Lung (tissue), 12 donors: Measurements from ENCODE around the gene CCL1. TPM values are rescaled to one million over a fixed set of nuclear protein-coding genes. Genes with fewer than 3 reads are reported as not detected.

ENCODE experiments used
- ATAC-seq: fragments of 200-7000 bp; cut with Tn5 transposase; one replicate; pipeline ENCODE4 v1.9.1; 2020; ENCODE audit warnings: moderate number of reproducible peaks; ENCODE audit not compliant: insufficient read depth, low FRiP score
- DNase-seq, 3 donors: peaks; one replicate each; pipeline ENCODE4 v3.0.0-alpha.2; 2013 to 2017
- H3K27ac ChIP-seq, 2 donors: one replicate each; pipeline ENCODE4 v1.5.1; 2013; ENCODE audit warnings: mild to moderate bottlenecking in 2 of 2, moderate library complexity in 2 of 2, control low read depth in 1 of 2, inconsistent platforms in 1 of 2, low read depth in 1 of 2, low read length in 1 of 2
- H3K27me3 ChIP-seq, 3 donors: one replicate each; pipeline ENCODE4 v1.5.1; 2013; ENCODE audit warnings: low read length in 2 of 3; ENCODE audit not compliant: control insufficient read depth in 3 of 3, insufficient read depth in 3 of 3
- H3K36me3 ChIP-seq, 4 donors: one replicate each; pipeline ENCODE4 v1.5.1; 2013; ENCODE audit warnings: low read length in 4 of 4, mild to moderate bottlenecking in 1 of 4, moderate library complexity in 1 of 4; ENCODE audit not compliant: control insufficient read depth in 4 of 4, insufficient read depth in 4 of 4
- H3K4me1 ChIP-seq, 5 donors: one replicate each; pipeline ENCODE4 v1.5.1; 2013; ENCODE audit warnings: low read length in 5 of 5, mild to moderate bottlenecking in 2 of 5, moderate library complexity in 1 of 5; ENCODE audit not compliant: control insufficient read depth in 5 of 5, insufficient read depth in 5 of 5
- H3K4me3 ChIP-seq: one replicate; pipeline ENCODE4 v1.5.1; 2013; ENCODE audit warnings: mild to moderate bottlenecking, control low read depth, moderate library complexity
- H3K9ac ChIP-seq, 2 donors: one replicate each; pipeline ENCODE4 v1.5.1; 2013; ENCODE audit warnings: low read length in 2 of 2, control low read depth in 1 of 2; ENCODE audit not compliant: insufficient read depth in 1 of 2
- H3K9me3 ChIP-seq, 4 donors: one replicate each; pipeline ENCODE4 v1.5.1; 2013; ENCODE audit warnings: low read length in 3 of 4, mild to moderate bottlenecking in 1 of 4, moderate library complexity in 1 of 4; ENCODE audit not compliant: control insufficient read depth in 4 of 4, insufficient read depth in 3 of 4
- WGBS, 2 donors: extraction: QIAGEN DNeasy Blood & Tissue Kit; methylation state at CpG; one replicate each; pipeline ENCODE4 v1.1.7; 2013; 5-methylcytosine and 5-hydroxymethylcytosine counted together
- polyA plus RNA-seq, 2 donors: library from polyadenylated mRNA; stranded (reverse); fragments of 200-250 nt; gene quantifications; one replicate each; pipeline ENCODE4 v1.2.1, GENCODE V29; 2013
- total RNA-seq, 2 donors: library from RNA; depleted of rRNA in 1 of 2; stranded (reverse); fragments of >200 nt in 1 of 2; gene quantifications; one replicate each; pipeline ENCODE4 v1.2.1, GENCODE V29; 2014 to 2021
- TF ChIP-seq, protein P1 (sequence below): IDR thresholded peaks from 2 replicates; pipeline ENCODE4 v1.5.1; 2012; ENCODE audit warnings: mild to moderate bottlenecking; ENCODE audit errors: control extremely low read depth, extremely low read depth
- donor health status: control.
- donor health status: control.
- donor health status: Bipolar disorder and iron deficiency.
- donor health status: healthy.
- donor health status: DM: yes; HTN: yes; CAD: no.

Gene CCL1
- total and polyA plus RNA-seq, 4 donors = 0.44 TPM; not detected in 3

DNA sequence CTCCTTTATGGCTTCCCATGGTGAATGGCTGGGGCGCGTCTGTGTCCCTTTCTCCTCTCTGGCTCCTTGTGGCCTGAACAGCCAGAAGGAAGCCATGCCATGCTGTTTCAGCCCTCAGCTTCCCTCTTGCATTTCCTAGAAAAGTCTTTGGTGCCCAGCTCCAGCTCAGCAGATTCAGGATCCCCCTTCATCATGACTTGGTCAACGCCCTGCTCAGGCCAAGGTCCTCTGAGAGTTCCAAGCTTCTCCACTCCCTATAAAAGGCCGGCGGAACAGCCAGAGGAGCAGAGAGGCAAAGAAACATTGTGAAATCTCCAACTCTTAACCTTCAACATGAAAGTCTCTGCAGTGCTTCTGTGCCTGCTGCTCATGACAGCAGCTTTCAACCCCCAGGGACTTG, 6.8 kb downstream of the CCL1 start, which contains the start of gene CCL13:
Gene CCL13 (plus strand): TSS at position 287 of the 400 bp plus-strand sequence. CDS start 47 bp downstream, at position 334.
- Histone ChIP-seq H3K27me3 (no peaks in the 10 kb centered on the region), H3K27ac (no peak within 1 kb of the TSS), H3K9me3 (no peaks in the 10 kb centered on the region), H3K9ac (no peak within 1 kb of the TSS), H3K4me3 (no peak within 1 kb of the TSS), H3K36me3 (no peaks in the 10 kb centered on the region), H3K4me1 (peaks cover 0 to 16% (median 0%) of the 10 kb centered on the region in 5 donors)
- no peak for DNase-seq
- no peak for ATAC-seq
- WGBS, 2 donors = 81 to 87% methylated on average over 5 of the region's 5 CpGs
- TF ChIP-seq, protein P1, sequence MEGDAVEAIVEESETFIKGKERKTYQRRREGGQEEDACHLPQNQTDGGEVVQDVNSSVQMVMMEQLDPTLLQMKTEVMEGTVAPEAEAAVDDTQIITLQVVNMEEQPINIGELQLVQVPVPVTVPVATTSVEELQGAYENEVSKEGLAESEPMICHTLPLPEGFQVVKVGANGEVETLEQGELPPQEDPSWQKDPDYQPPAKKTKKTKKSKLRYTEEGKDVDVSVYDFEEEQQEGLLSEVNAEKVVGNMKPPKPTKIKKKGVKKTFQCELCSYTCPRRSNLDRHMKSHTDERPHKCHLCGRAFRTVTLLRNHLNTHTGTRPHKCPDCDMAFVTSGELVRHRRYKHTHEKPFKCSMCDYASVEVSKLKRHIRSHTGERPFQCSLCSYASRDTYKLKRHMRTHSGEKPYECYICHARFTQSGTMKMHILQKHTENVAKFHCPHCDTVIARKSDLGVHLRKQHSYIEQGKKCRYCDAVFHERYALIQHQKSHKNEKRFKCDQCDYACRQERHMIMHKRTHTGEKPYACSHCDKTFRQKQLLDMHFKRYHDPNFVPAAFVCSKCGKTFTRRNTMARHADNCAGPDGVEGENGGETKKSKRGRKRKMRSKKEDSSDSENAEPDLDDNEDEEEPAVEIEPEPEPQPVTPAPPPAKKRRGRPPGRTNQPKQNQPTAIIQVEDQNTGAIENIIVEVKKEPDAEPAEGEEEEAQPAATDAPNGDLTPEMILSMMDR = no peak

DNA sequence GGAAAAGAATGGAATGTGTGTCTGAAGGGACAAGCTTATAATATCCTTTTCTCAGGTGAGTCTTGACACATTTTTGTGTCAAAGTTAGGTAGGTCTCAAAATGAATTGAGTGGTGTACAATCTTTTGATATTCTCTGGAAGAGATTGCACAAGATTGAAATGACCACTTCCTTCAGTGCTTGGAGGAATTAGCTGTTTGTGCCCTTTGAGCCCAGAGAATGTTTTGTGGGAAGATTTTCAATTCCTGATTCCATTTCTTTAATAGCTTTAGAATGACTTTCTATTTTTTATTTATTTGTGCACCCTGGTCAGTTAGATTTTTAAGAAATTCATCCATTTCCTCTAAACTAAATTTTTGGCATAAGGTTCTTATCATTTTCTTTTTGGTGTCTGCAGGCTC, 8.4 kb downstream of the CCL1 start:
- Histone ChIP-seq H3K4me1 (peaks cover 0 to 18% (median 0%) of the 10 kb centered on the region in 5 donors), H3K9me3 (no peaks in the 10 kb centered on the region), H3K9ac (no peak overlapping the region), H3K4me3 (no peak overlapping the region), H3K36me3 (no peaks in the 10 kb centered on the region), H3K27ac (no peak overlapping the region), H3K27me3 (no peaks in the 10 kb centered on the region)
- DNase-seq = peak in 2 of 3 donors; percentile 48 to 71
- ATAC-seq = no peak
- TF ChIP-seq, protein P1 = no peak

GRCh38 chr17:34352191-34352590, 10.8 kb downstream of the CCL1 start:
- DNase-seq = peak in 2 of 3 donors; percentile 89 to 94
- H3K4me1 ChIP-seq = peaks cover 0 to 18% (median 0%) of the 10 kb centered on the region in 5 donors
- no peak overlapping the region for H3K4me3 ChIP-seq
- no peaks in the 10 kb centered on the region for H3K9me3 ChIP-seq
- ATAC-seq = no peak
- H3K27me3 ChIP-seq = no peaks in the 10 kb centered on the region
- no peaks in the 10 kb centered on the region for H3K36me3 ChIP-seq
- TF ChIP-seq, protein P1 = no peak
- no peak overlapping the region for H3K27ac ChIP-seq
- no peak overlapping the region for H3K9ac ChIP-seq

DNA sequence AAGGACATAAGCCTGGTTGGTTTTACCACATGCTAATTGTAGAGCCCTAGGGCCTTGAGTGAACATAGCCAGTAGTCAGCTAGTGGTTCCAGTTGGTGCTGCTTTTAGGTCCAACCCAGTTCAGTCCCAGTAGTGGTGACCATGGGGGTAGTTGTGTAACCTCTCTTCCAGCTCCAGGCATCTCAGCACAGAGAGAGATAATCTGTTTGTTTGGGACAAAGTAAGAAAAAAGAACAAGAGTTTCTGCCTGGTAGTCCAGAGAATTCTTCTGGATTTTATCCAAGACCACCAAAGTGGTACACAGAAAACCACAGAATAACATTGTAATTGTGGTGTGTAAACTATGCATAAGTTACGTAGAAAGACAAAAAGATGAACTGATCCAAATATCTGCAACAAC, 11.9 kb downstream of the CCL1 start:
- no peak overlapping the region for H3K9ac ChIP-seq
- no peak overlapping the region for H3K27ac ChIP-seq
- ATAC-seq = no peak
- H3K27me3 ChIP-seq = no peaks in the 10 kb centered on the region
- DNase-seq = peak; percentile 43 to 92 (median 87)
- no peaks in the 10 kb centered on the region for H3K36me3 ChIP-seq
- TF ChIP-seq, protein P1 = no peak
- 83 to 88% methylated on average over 1 of the region's 1 CpG for WGBS, 2 donors
- peaks cover 0 to 18% (median 0%) of the 10 kb centered on the region in 5 donors for H3K4me1 ChIP-seq
- H3K9me3 ChIP-seq = no peaks in the 10 kb centered on the region
- H3K4me3 ChIP-seq = no peak overlapping the region
